Fibroblast of skin of abdomen (primary cell): ENCODE results near the gene KRTAP10-7.
"Not testable (repeated sequence)": the region's sequence is repeated elsewhere in the genome, so short reads cannot be mapped to it uniquely, and the experiment has no call there.

ENCODE experiments used
- DNase-seq: peaks from one replicate; pipeline ENCODE4 v3.0.0-alpha.2; 2013

The KRTAP10-7 gene

DNA sequence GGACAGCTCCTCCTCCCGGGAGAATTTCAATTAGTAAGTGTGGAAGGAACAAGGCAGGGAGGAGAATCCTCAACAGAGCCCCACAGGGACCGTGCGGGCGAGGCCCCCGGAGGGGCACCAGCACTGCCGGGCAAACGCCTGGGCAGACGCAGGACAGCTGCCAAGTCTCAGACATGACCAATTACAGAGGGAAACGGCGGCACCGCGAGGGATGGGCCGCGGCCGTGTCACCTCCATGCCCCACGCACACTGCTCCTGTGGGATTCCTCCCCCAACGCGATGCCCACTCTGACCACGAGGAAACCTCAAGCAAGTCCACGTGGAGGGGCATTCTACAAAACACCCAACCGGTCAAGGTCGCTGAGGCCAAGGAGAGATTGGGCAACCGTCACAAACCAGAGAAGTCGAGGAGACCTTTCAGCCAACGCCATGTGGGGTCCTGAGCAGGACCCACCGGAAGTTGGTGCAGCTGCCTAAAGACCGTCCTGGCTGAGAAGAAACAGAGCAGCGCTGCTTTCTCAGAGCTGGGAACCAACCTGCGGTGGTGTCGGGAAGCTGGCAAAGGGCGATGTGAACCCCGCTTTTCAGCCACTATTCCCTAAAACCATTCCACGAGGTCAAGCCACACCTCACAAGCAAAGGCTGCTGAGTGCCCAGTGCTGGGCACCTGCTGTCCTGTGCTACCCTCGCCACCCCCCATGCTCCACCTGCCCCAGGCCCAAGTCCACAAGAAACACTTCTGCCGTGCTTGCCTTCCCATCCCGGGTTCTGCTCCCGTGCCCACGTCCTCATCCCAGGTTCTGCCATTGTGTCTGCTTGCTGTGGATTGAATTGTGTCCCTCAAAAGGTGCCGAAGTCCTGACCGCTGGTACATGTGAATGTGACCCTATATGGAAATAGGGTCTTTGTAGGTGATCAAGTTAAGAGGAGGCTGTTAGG is 28.3 kb upstream of the KRTAP10-7 start:
- no peak for DNase-seq

DNA sequence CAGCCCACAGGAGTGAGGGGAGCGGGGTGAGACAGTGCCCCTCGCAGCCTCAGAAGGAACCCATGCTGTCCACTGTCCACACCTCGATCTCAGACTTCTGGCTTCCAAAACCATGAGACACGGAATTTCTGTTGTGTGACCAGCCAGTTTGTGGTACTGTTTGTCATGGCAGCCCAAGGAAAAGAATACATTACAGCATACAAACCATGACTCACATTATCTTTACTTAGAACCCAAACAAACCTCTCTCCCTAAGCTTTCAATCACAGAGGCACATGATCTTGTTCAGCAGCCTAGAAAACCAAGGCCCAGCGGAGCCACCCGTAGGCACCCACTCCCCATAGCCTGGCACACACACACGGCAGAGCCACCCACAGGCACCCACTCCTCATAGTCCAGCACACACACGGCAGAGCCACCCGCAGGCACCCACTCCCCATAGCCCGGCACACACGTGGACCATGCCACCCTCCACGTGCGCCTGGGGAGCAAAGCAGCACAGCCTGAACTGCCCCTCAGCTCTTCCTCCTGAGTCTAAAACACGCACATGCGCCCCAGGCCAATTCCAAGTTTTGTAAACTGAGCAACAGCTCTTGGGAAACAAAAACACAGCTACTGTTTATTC is 27.3 kb upstream of the KRTAP10-7 start:
- no peak for DNase-seq

DNA sequence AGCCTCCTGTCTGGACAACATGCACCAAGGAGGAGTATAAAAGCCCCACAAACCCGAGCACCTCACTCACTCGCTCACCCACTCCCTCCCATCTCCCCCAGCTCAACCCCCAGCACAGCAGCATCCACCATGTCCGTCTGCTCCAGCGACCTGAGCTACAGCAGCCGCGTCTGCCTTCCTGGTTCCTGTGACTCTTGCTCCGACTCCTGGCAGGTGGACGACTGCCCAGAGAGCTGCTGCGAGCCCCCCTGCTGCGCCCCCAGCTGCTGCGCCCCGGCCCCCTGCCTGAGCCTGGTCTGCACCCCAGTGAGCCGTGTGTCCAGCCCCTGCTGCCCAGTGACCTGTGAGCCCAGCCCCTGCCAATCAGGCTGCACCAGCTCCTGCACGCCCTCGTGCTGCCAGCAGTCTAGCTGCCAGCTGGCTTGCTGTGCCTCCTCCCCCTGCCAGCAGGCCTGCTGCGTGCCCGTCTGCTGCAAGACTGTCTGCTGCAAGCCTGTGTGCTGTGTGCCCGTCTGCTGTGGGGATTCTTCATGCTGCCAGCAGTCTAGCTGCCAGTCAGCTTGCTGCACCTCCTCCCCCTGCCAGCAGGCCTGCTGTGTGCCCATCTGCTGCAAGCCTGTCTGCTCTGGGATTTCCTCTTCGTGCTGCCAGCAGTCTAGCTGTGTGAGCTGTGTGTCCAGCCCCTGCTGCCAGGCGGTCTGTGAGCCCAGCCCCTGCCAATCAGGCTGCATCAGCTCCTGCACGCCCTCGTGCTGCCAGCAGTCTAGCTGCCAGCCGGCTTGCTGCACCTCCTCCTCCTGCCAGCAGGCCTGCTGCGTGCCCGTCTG is 26.6 kb upstream of the KRTAP10-7 start, which contains the start of gene KRTAP10-4:
KRTAP10-4 (plus strand) TSS at position 100 of the 827 bp plus-strand sequence; CDS start at position 130, 30 bp downstream.
- not testable (repeated sequence) for DNase-seq

DNA sequence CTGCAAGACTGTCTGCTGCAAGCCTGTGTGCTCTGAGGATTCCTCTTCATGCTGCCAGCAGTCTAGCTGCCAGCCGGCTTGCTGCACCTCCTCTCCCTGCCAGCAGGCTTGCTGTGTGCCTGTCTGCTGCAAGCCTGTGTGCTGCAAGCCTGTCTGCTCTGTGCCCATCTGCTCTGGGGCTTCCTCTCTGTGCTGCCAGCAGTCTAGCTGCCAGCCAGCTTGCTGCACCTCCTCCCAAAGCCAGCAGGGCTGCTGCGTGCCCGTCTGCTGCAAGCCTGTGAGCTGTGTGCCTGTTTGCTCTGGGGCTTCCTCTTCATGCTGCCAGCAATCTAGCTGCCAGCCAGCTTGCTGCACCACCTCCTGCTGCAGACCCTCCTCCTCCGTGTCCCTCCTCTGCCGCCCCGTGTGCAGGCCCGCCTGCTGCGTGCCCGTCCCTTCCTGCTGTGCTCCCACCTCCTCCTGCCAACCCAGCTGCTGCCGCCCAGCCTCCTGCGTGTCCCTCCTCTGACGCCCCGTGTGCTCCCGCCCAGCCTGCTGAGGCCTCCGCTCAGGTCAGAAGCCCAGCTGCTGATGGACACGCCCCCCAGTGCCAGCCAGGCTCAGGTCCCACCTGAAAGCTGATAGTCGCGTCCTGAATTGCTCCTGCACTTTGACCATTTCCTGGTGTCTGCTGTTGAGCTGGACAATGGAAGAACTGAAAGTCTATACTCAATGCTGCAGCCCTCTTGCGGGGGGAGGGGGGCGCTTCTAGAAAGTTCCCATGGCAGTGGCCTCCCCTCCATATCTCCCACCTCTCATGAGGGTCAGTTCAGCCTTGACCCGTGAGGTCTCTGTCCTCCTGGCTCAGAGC is 25.7 kb upstream of the KRTAP10-7 start:
- no peak for DNase-seq

DNA sequence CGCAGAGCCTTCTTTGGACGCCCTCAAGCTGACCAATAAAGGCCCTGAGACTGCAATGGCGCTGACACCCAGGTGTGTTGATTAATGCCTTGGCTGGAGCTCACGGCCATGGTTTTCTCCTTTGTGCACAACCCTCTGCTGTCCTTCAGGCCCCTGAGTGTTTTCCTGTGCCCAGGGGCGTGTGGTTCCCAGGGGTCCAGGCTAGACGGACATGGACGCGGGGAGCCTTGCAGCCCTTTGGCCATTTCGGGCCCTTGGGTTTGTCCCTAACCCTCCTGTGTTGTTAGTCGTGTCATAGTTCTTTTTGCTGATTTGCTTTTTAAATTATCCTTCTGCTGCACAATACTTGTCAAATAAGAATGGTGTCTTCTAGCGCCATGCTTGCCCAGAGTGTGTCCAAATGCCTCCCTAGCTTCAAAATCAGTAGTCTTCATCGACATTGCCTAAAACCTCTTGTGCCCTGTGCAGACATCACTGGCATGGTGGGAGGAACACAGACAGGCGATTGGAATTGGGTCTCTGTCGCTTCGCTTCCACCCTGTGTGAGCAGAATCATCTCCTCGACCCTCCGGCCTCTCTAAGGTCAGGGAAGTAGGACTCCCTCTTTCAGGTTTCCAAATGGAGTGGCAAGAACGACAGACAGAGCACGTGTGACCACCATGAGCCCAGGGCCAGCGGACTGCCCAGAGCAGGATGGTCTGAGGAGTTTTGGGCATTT is 24.9 kb upstream of the KRTAP10-7 start:
- no peak for DNase-seq

DNA sequence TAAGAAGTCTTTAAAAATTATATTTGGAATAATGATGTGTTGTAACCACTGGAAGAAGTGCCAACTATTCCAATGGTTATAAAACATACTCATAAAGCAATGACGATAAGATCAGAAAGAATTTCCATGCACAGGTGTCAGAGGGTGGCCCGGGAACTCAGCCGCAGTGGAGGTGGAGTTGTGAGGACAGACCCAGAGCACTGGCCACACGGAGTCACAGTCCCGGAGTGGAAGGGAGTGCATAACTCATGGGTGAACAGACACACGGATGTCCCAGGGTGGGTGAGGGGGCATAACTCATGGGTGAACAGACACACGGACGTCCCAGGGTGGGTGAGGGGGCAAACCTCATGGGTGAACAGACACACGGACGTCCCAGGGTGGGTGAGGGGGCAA is 24.4 kb upstream of the KRTAP10-7 start:
- no peak for DNase-seq

DNA sequence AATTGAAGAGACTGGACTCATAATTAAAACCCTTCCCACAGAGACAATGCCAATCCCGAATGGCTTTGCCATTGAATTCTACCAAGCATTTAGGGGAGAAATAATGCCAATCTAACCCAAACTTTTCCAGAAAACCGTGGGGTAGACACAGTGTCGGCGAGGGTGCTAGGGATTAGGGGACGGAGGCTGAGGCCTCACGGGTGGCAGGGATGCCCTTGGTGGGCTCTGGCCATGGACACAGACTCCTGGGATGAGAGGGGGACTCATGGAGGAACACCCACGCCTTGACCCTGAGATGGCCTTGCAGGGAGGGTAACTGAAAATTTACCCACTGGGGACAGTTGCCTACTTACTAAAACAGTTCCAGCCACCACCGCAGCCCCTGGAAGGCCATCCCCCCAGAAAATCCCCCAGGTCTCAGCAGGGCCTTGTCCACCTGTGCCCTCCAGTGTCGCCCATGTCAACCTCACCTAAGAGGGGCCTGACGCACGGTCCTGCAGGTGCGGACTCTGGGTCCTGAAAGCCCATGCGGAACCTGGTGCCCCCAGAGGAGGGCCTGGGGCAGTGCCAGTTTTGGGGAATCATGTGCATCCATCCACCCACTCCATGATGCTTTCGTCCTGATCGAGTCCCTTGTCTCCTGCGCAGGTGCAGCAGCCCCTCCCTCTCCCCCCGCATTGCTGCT is 21.9 kb upstream of the KRTAP10-7 start:
- DNase-seq, result no peak

DNA sequence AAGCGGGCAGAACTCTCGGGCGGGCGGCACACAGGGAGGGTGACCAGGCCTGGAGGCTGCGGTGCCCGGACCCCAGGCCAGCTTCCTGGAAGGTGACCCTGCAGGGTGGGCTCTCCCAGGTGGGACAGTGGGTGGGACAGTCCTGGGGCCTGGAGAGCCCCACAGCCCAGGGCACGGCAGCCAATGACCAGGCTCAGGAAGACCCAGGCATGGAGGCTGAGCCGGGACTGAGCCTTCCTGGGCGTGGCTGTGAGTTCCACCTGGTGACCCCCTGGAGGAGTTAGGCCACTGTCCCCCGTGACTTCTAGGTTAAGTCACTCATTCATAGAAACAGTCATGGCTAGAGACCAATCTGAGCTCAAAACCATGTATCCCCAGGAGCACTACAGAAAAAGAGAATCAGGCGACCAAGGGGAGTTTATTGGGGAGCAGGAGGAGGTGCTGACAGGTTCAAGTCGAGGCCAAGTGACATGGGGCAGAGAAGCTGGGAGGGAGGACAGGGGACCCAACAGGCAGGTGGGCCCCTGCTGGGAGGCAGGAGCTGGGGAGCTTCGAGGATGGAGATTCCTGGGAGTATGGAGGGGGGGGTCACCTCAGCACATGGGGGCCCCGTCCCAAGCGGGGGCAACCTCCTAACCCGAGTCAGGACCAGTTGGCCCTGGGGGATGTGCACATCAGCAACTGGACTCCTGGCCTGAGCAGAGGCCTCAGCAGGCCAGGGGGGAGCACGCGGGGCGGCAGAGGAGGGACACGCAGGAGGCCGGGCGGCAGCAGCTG is 21.2 kb upstream of the KRTAP10-7 start:
- DNase-seq, result no peak

DNA sequence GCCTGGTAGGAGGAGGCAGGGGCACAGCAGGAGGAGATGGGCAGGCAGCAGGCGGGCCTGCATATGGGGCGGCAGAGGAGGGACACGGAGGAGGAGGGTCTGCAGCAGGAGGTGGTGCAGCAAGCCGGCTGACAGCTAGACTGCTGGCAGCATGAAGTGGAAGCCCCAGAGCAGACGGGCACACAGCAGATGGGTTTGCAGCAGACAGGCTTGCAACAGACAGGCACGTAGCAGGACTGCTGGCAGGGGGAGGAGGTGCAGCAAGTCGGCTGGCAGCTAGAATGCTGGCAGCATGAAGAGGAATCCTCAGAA is 20.6 kb upstream of the KRTAP10-7 start:
- DNase-seq, result no peak

DNA sequence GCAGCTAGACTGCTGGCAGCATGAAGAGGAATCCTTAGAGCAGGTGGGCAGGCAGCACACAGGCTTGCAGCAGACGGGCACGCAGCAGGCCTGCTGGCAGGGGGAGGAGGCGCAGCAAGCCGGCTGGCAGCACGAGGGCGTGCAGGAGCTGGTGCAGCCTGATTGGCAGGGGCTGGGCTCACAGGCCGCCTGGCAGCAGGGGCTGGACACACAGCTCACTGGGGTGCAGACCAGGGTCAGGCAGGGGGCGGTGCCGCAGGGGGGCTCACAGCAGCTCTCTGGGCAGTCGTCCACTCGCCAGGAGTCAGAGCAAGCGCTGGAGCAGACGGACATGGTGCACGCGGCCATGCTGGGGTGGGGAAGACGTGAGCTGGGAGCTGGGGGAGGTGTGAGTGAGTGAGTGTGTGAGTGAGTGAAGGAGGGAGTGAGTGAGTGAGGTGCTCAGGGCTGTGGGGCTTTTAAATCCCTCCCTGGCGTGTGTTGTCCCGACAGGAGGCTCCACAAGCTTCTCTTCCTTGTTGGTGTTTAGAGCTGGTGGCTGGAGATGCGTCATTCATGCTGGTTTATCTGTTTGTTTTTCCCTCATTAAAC is 20.1 kb upstream of the KRTAP10-7 start, which contains the start of gene KRTAP10-5:
KRTAP10-5 (minus strand) TSS at position 374 of the 591 bp plus-strand sequence; CDS start at position 348, 26 bp downstream.
- not testable (repeated sequence) for DNase-seq

DNA sequence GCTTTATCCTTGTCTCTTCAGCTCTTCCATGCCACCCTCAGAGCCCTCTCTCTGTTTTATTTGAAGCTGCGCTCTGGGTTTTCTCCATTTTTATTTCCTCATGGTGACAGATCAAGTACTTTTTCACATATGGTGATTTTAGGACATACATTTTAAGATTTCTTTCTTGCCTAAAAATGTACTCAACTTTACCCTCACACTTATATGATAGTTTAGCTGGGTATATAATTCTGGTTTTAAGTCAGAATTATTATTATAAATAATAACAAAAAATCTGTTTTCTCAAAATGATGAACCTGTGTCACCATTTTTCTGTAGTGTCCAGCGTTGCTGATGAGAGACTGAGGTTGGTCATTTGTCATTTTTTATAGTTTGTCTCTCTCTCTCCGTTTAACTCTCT is 19.2 kb upstream of the KRTAP10-7 start:
- DNase-seq, result no peak

DNA sequence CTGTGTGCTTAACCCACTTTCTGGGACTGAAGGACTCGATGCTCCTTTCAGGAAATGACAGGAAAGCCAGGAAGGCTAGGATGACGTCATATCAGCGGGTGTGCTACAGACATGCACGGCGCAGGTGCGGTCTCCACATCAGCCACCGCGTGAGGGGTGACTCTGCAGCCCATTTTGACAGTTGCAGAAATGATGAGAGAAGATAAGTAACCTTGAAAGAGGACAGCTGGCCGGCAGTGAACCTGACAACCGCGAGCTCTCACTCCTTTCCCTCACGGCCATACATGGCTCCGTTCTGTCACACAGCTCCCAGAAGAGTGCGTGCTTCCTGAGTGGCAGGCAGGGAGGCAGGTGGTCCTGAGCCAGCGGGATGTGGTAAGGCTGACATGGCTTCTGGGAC is 18.3 kb upstream of the KRTAP10-7 start:
- DNase-seq, result no peak

DNA sequence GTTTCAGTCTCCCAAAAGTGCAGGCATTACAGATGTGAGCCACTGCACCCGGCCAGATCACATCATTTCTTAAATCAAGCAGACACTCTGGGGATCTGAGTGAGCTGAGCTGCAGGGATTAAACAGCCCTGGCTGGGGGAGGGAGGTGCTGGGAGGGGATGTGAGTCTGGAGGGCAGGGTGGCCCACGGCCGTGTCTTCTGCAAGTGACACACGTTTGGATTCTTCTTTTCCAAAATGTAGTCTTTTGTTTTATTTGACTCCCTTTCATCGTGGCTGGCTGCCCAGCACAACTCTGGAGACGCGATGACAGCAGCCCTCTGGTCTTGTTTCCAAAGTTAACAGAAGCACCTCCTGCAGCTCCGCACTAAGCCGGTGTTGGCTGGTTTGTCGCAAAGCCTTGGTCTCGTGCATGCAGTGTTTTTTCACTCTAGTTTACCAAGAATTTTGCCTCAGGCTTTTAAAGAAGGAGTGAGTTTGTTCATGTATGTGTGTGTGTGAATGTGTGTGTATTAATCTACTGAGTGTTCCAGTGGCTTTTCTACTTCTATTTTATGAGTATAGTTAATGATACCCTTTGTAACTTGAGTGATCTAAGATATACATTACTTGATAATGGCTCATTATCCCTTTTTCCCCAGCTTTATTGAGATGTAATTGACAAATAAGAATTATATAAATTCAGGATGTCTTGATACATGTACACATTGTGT is 17.2 kb upstream of the KRTAP10-7 start:
- DNase-seq, result no peak

DNA sequence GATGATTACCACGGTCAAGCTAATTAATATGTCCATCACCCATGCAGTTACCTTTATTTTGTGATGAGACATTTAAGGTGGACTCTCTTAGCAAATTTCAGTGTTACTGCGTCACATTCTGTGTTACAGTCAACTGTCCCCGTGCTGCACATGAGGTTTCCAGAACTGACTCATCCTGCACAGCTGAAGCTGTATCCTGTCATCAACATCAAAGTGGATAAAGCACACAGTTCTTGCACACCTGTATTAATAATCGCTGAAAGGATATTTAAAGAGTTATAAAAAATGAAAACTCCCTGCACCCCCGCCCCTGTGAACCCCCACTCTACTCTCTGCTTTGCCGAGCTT is 16.6 kb upstream of the KRTAP10-7 start:
- DNase-seq, result no peak

DNA sequence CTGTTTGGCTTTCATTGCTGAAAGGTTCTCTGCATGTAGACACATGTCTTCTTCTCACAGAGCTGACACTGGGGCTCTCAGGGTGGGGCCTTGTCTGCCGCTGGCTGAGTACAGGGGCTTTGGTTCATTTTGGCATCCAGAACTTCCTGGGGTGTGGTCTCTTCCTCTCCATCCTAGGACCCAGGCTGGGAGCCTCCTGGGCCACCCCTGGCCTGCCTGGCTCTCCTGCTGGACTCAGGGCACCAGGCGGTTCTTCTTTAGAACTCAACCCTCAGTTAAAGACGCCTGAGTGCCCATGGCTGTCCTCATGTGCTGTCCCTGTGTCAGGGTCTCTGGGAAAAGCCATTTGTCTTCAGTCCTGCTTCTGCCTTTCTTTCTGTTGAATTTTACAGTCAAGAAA is 14.5 kb upstream of the KRTAP10-7 start:
- DNase-seq, result no peak

DNA sequence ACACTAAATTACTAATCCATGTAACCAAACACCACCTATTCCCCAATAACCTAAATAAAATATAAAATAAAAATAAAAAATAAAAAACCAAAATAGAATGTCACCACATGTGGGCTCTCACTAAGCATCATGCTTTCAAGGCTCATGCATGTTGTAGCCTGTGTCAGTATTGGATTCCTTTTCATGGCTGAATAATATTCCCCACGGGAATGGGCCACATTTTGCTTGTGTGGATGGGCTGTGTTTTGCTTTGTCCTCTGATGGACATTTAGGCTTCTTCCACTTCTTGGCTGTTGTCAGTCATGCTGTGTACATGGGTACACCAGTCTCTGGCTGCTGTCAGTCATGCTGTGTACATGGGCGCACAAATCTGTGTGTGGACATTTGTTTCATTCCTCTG is 11.3 kb upstream of the KRTAP10-7 start:
- DNase-seq, result no peak

DNA sequence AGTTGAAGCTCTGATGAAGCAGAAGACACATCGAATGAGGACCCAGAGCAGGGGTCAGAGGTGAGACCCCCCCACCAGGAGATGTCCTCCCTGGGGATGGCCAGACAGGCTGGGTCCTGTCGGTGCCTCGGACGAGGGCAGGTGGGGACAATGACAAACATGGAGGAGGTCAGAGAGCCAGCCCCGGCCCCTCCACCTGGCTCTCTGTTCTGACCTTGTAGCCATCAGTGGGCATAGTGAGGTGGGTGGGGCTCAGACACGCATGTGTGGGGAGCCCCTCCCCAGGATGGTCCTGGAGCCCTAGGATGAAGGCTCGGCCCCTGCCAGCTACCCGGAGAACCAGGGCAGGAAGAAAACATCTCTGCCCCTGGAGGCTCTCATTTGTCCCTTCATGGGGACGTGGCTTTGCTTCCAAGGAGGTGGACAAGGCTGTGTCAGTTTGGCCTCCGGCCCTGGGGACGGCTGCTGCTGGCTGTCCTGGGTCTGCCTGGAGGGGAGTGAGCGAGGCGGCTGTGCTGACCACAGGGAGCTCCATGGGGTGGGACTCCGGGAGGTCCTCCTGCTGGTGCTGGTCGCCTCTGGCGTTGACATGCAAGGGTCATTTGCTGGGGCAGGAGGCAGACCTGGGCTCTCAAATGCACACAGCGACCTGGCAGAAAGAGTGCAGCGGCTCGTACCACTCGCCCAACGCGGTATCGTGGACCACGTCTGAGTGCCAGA is 10.7 kb upstream of the KRTAP10-7 start:
- DNase-seq, result no peak

DNA sequence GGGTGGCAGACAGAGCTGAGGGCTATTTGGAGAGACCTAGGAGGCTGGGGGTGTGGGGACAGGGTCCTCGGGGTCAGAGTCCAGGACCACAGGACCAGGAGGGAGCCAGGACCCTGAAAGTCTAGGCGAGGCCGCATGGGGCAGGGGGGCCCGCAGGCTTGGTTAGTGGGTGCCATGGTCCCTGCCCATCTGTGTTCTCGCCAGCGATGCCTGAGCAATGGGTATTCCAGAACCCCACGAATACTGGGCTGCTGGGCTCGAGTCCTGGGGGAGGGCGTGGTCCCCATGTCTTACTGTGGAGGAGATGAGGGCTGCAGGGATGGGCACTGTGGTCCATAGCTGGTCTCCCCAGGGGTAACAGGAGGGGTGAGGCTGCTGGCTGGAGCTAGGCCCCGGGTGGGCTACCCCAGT is 10.1 kb upstream of the KRTAP10-7 start:
- no peak for DNase-seq
